CD4-positive, CD25-positive, alpha-beta regulatory T cell (primary cell): ENCODE results near the gene YPEL5. TPM values are rescaled to one million over a fixed set of nuclear protein-coding genes. Genes with fewer than 3 reads are reported as not detected.
A peak's percentile ranks its signal among the peaks of the same experiment; 100 is the strongest.
"Not testable (repeated sequence)": the region's sequence is repeated elsewhere in the genome, so short reads cannot be mapped to it uniquely, and the experiment has no call there.

Experiments
- ATAC-seq, 2 donors: fragments of 150-1000 bp; cut with Tn5 transposase; one replicate each; pipeline ENCODE4 v1.10.0; 2021; ENCODE audit warnings: low read depth in 2 of 2, moderate number of reproducible peaks in 2 of 2, moderate library complexity in 1 of 2
- DNase-seq, 3 donors: peaks; one replicate each; pipeline versions ENCODE4 v3.0.0 to v3.0.0-alpha.2; 2012 to 2022; ENCODE audit warnings: mixed read lengths in 1 of 3
- H3K27ac ChIP-seq: one replicate; pipeline ENCODE4 v1.7.0; 2013; ENCODE audit warnings: mild to moderate bottlenecking, low read length; ENCODE audit not compliant: insufficient read depth, poor library complexity, severe bottlenecking
- H3K27me3 ChIP-seq: one replicate; pipeline ENCODE4 v1.7.0; 2013; ENCODE audit warnings: low read length; ENCODE audit not compliant: control insufficient read depth, insufficient read depth
- H3K36me3 ChIP-seq: one replicate; pipeline ENCODE4 v1.7.0; 2013; ENCODE audit warnings: mild to moderate bottlenecking, low read length, moderate library complexity; ENCODE audit not compliant: control insufficient read depth, insufficient read depth
- H3K4me1 ChIP-seq: 2 replicates; pipeline ENCODE4 v1.7.0; 2013; ENCODE audit warnings: mild to moderate bottlenecking, low read length; ENCODE audit not compliant: insufficient read depth, control insufficient read depth, poor library complexity, severe bottlenecking
- H3K4me3 ChIP-seq: one replicate; pipeline ENCODE4 v1.7.0; 2013; ENCODE audit warnings: low read depth, mild to moderate bottlenecking, low read length, moderate library complexity
- H3K9me3 ChIP-seq, 2 experiments: 1 replicate in 1 of 2; 2 replicates in 1 of 2; pipeline ENCODE4 v1.7.0; 2013; ENCODE audit warnings: low read length in 2 of 2, mild to moderate bottlenecking in 1 of 2, moderate library complexity in 1 of 2; ENCODE audit not compliant: control insufficient read depth in 2 of 2
- H3K27ac Mint-ChIP-seq, 3 donors: one replicate each; pipeline ENCODE4 v1.8.0; 2020 to 2022; ENCODE audit warnings: mild to moderate bottlenecking in 3 of 3, mixed read lengths in 3 of 3, moderate library complexity in 2 of 3
- H3K27me3 Mint-ChIP-seq: one replicate; pipeline ENCODE4 v1.8.0; 2022; ENCODE audit warnings: mild to moderate bottlenecking, mixed read lengths
- H3K36me3 Mint-ChIP-seq: one replicate; pipeline ENCODE4 v1.8.0; 2020; ENCODE audit warnings: mixed read lengths
- H3K4me1 Mint-ChIP-seq, 4 donors: one replicate each; pipeline ENCODE4 v1.8.0; 2020 to 2022; ENCODE audit warnings: mixed read lengths in 4 of 4, mild to moderate bottlenecking in 1 of 4
- H3K4me3 Mint-ChIP-seq, 4 donors: one replicate each; pipeline ENCODE4 v1.8.0; 2020 to 2022; ENCODE audit warnings: mild to moderate bottlenecking in 4 of 4, mixed read lengths in 4 of 4, moderate library complexity in 3 of 4
- H3K9me3 Mint-ChIP-seq, 7 donors: one replicate each; pipeline ENCODE4 v1.8.0; 2020 to 2022; ENCODE audit warnings: mixed read lengths in 7 of 7, mild to moderate bottlenecking in 3 of 7, moderate library complexity in 2 of 7
- polyA plus RNA-seq, 4 donors: library from polyadenylated mRNA; unstranded; fragments of 300-500 nt; fragmentation: Illumina TruSeq; gene quantifications; one replicate each; pipeline ENCODE4 v1.2.3, GENCODE V29; 2021
- total RNA-seq: library from RNA; stranded (reverse); gene quantifications from one replicate; pipeline ENCODE4 v1.2.3, GENCODE V29; 2022

YPEL5 gene
- total and polyA plus RNA-seq, 5 donors from 2014 or later = 158 to 616 (median 176) TPM

- H3K4me1 ChIP-seq = no peaks in the 10 kb centered on the region
- no peaks in the 10 kb centered on the region for H3K27me3 ChIP-seq
- no peaks in the 10 kb centered on the region for H3K36me3 Mint-ChIP-seq
- peak overlapping the region in 2 of 4 donors; percentile 5 to 53 for H3K4me3 Mint-ChIP-seq
- H3K36me3 ChIP-seq = no peaks in the 10 kb centered on the region
- no peaks in the 10 kb centered on the region for H3K9me3 ChIP-seq
- ATAC-seq = peak; percentile 42 to 43
- peaks cover 7 to 19% (median 13%) of the 10 kb centered on the region in 4 donors for H3K4me1 Mint-ChIP-seq
- H3K4me3 ChIP-seq = peak overlapping the region; percentile 49
- H3K9me3 Mint-ChIP-seq = no peaks in the 10 kb centered on the region
- H3K27me3 Mint-ChIP-seq = peaks cover 23% of the 10 kb centered on the region
- peak; percentile 30 to 70 (median 64) for DNase-seq
- peak overlapping the region in 2 of 3 donors; percentile 75 to 84 for H3K27ac Mint-ChIP-seq
- no peak overlapping the region for H3K27ac ChIP-seq
Measured at GRCh38 chr2:30139131-30139870, 7.5 kb upstream of the YPEL5 start.

- Histone ChIP-seq H3K27me3 (no peaks in the 10 kb centered on the region), H3K9me3 (no peaks in the 10 kb centered on the region), H3K36me3 (no peaks in the 10 kb centered on the region), H3K4me1 (peaks cover 8% of the 10 kb centered on the region), H3K27ac (no peak overlapping the region), H3K4me3 (no peak overlapping the region)
- no peak for ATAC-seq
- H3K9me3 Mint-ChIP-seq = no peaks in the 10 kb centered on the region
- peaks cover 9% of the 10 kb centered on the region for H3K27me3 Mint-ChIP-seq
- no peak overlapping the region for H3K4me3 Mint-ChIP-seq
- DNase-seq = no peak
- peak overlapping the region in 2 of 3 donors; percentile 69 to 76 for H3K27ac Mint-ChIP-seq
- no peaks in the 10 kb centered on the region for H3K36me3 Mint-ChIP-seq
- peaks cover 7 to 33% (median 24%) of the 10 kb centered on the region in 4 donors for H3K4me1 Mint-ChIP-seq
Measured at GRCh38 chr2:30141136-30141535, 5.7 kb upstream of the YPEL5 start.

GRCh38 chr2:30144260-30144659, 2.5 kb upstream of the YPEL5 start:
- H3K27ac ChIP-seq = peak overlapping the region; percentile 99

GRCh38 chr2:30144951-30145350, 1.9 kb upstream of the YPEL5 start:
- H3K4me1 ChIP-seq = peaks cover 31% of the 10 kb centered on the region
- not testable (repeated sequence) for H3K4me3 ChIP-seq, ATAC-seq, H3K27me3 ChIP-seq, H3K9me3 Mint-ChIP-seq, H3K9me3 ChIP-seq
- Mint-ChIP-seq H3K4me3 (peak overlapping the region; percentile 51 to 85 (median 66)), H3K36me3 (peaks cover 11% of the 10 kb centered on the region), H3K27me3 (peaks cover 11% of the 10 kb centered on the region), H3K27ac (peak overlapping the region; percentile 20 to 100 (median 98)), H3K4me1 (peaks cover 19 to 45% (median 34%) of the 10 kb centered on the region in 4 donors)
- peak in 2 of 3 donors; percentile 24 to 46 for DNase-seq
- peak overlapping the region; percentile 99 for H3K27ac ChIP-seq
- peaks cover 11% of the 10 kb centered on the region for H3K36me3 ChIP-seq

More at GRCh38 chr2:30144260-30144659, 2.5 kb upstream of the YPEL5 start:
- peak overlapping the region; percentile 20 to 100 (median 98) for H3K27ac Mint-ChIP-seq
- Histone ChIP-seq H3K9me3 (no peaks in the 10 kb centered on the region), H3K4me1 (peaks cover 24% of the 10 kb centered on the region), H3K36me3 (peaks cover 7% of the 10 kb centered on the region), H3K4me3 (no peak overlapping the region), H3K27me3 (no peaks in the 10 kb centered on the region)
- DNase-seq (no peak), ATAC-seq (no peak)
- H3K36me3 Mint-ChIP-seq = peaks cover 8% of the 10 kb centered on the region
- peaks cover 0 to 1% (median 0%) of the 10 kb centered on the region in 7 donors for H3K9me3 Mint-ChIP-seq
- peaks cover 15% of the 10 kb centered on the region for H3K27me3 Mint-ChIP-seq
- H3K4me3 Mint-ChIP-seq = no peak overlapping the region
- H3K4me1 Mint-ChIP-seq = peaks cover 17 to 43% (median 32%) of the 10 kb centered on the region in 4 donors

- peaks cover 28 to 55% (median 43%) of the 10 kb centered on the region in 4 donors for H3K4me1 Mint-ChIP-seq
Measured at GRCh38 chr2:30145826-30146336, 926 bp upstream of the YPEL5 start.

GRCh38 chr2:30147196-30147714, 448 bp downstream of the YPEL5 start:
- H3K27me3 Mint-ChIP-seq = peaks cover 7% of the 10 kb centered on the region
- H3K4me1 Mint-ChIP-seq = peaks cover 31 to 66% (median 54%) of the 10 kb centered on the region in 4 donors
- Histone ChIP-seq H3K27me3 (no peaks in the 10 kb centered on the region), H3K36me3 (peaks cover 27% of the 10 kb centered on the region), H3K4me3 (no peak overlapping the region), H3K27ac (peak overlapping the region; percentile 99), H3K9me3 (no peaks in the 10 kb centered on the region), H3K4me1 (peaks cover 40% of the 10 kb centered on the region)
- peak overlapping the region in 2 of 3 donors; percentile 63 to 98 for H3K27ac Mint-ChIP-seq
- H3K4me3 Mint-ChIP-seq = peak overlapping the region; percentile 88 to 94 (median 91)
- ATAC-seq = no peak
- peak in 1 of 3 donors; percentile 34 for DNase-seq
- peaks cover 25% of the 10 kb centered on the region for H3K36me3 Mint-ChIP-seq
- peaks cover 0 to 1% (median 0%) of the 10 kb centered on the region in 7 donors for H3K9me3 Mint-ChIP-seq

More at GRCh38 chr2:30145826-30146336, 926 bp upstream of the YPEL5 start:
- Histone ChIP-seq H3K4me3 (peak overlapping the region; percentile 76), H3K27ac (peak overlapping the region; percentile 99), H3K4me1 (peaks cover 40% of the 10 kb centered on the region), H3K36me3 (peaks cover 15% of the 10 kb centered on the region), H3K9me3 (no peaks in the 10 kb centered on the region), H3K27me3 (no peaks in the 10 kb centered on the region)
- Mint-ChIP-seq H3K4me3 (peak overlapping the region; percentile 86 to 94 (median 91)), H3K27ac (peak overlapping the region; percentile 98 to 100 (median 99)), H3K9me3 (peaks cover 0 to 1% (median 0%) of the 10 kb centered on the region in 7 donors), H3K27me3 (peaks cover 7% of the 10 kb centered on the region), H3K36me3 (peaks cover 16% of the 10 kb centered on the region)
- ATAC-seq (no peak), DNase-seq (no peak)

- no peaks in the 10 kb centered on the region for H3K9me3 ChIP-seq
- peak overlapping the region; percentile 99 for H3K27ac ChIP-seq
- peaks cover 0 to 1% (median 0%) of the 10 kb centered on the region in 7 donors for H3K9me3 Mint-ChIP-seq
- H3K27me3 ChIP-seq = no peaks in the 10 kb centered on the region
- H3K4me3 Mint-ChIP-seq = peak overlapping the region; percentile 84 to 94 (median 89)
- peak in 1 of 2 donors; percentile 4 for ATAC-seq
- H3K27me3 Mint-ChIP-seq = peaks cover 7% of the 10 kb centered on the region
- H3K36me3 ChIP-seq = peaks cover 28% of the 10 kb centered on the region
- peak overlapping the region; percentile 97 for H3K4me3 ChIP-seq
- peak overlapping the region; percentile 57 to 81 (median 79) for H3K27ac Mint-ChIP-seq
- peak; percentile 72 to 85 (median 83) for DNase-seq
- H3K4me1 ChIP-seq = peaks cover 40% of the 10 kb centered on the region
- H3K36me3 Mint-ChIP-seq = peaks cover 29% of the 10 kb centered on the region
- H3K4me1 Mint-ChIP-seq = peaks cover 31 to 72% (median 58%) of the 10 kb centered on the region in 4 donors
Measured at GRCh38 chr2:30147715-30148610, 1.2 kb downstream of the YPEL5 start.
